ENCODE measurements around the gene ARPC1A.
"Not testable (repeated sequence)": the region's sequence is repeated elsewhere in the genome, so short reads cannot be mapped to it uniquely, and the experiment has no call there.

GRCh38 chr7:99358521-99358920, 32.8 kb downstream of the ARPC1A start:
- not testable (repeated sequence) for TF ChIP-seq YY1 (IDR thresholded peaks at IDR 0.05; ENCODE audit: low read depth); EZH2phosphoT487 (IDR thresholded peaks at IDR 0.05; ENCODE audit: borderline replicate concordance, low read depth); MAX (IDR thresholded peaks at IDR 0.05; ENCODE audit: low read depth); RAD21 (IDR thresholded peaks at IDR 0.05; ENCODE audit: low read length); NRF1 (IDR thresholded peaks at IDR 0.05; ENCODE audit: low read depth, low read length); CHD2 (IDR thresholded peaks at IDR 0.05; ENCODE audit: low read length, partially characterized antibody); MXI1 (IDR thresholded peaks at IDR 0.05; ENCODE audit: low read depth, low read length)
- TF ChIP-seq, protein P1, sequence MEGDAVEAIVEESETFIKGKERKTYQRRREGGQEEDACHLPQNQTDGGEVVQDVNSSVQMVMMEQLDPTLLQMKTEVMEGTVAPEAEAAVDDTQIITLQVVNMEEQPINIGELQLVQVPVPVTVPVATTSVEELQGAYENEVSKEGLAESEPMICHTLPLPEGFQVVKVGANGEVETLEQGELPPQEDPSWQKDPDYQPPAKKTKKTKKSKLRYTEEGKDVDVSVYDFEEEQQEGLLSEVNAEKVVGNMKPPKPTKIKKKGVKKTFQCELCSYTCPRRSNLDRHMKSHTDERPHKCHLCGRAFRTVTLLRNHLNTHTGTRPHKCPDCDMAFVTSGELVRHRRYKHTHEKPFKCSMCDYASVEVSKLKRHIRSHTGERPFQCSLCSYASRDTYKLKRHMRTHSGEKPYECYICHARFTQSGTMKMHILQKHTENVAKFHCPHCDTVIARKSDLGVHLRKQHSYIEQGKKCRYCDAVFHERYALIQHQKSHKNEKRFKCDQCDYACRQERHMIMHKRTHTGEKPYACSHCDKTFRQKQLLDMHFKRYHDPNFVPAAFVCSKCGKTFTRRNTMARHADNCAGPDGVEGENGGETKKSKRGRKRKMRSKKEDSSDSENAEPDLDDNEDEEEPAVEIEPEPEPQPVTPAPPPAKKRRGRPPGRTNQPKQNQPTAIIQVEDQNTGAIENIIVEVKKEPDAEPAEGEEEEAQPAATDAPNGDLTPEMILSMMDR (IDR thresholded peaks at IDR 0.05), result not testable (repeated sequence)
- TF ChIP-seq, protein P2, sequence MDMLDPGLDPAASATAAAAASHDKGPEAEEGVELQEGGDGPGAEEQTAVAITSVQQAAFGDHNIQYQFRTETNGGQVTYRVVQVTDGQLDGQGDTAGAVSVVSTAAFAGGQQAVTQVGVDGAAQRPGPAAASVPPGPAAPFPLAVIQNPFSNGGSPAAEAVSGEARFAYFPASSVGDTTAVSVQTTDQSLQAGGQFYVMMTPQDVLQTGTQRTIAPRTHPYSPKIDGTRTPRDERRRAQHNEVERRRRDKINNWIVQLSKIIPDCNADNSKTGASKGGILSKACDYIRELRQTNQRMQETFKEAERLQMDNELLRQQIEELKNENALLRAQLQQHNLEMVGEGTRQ (IDR thresholded peaks at IDR 0.05; ENCODE audit: borderline replicate concordance, low read depth, low read length), result not testable (repeated sequence)

Measured in SK-N-SH (cell line).